BLaER1 treated with 17β-estradiol and CSF1 and Interleukin-3, amounts not matched to agents 10 nM and 100 nM (cell line): ENCODE data around the gene RNF14.

Experiments
- H3K27ac ChIP-seq, 11 experiments: shearing (Covaris generic); formaldehyde crosslinking; 2 replicates each; pipeline ENCODE4 v1.8.1; 2022
- H3K27me3 ChIP-seq, 11 experiments: shearing (Covaris generic); formaldehyde crosslinking; 2 replicates each; pipeline ENCODE4 v1.8.1; 2022
- H3K36me3 ChIP-seq, 11 experiments: shearing (Covaris generic); formaldehyde crosslinking; 2 replicates each; pipeline ENCODE4 v1.8.1; 2022
- H3K4me1 ChIP-seq, 10 experiments: shearing (Covaris generic); formaldehyde crosslinking; 2 replicates each; pipeline ENCODE4 v1.8.1; 2022
- H3K4me2 ChIP-seq, 11 experiments: shearing (Covaris generic); formaldehyde crosslinking; 2 replicates each; pipeline ENCODE4 v1.8.1; 2022
- H3K4me3 ChIP-seq, 10 experiments: shearing (Covaris generic); formaldehyde crosslinking; 2 replicates each; pipeline ENCODE4 v1.8.1; 2022
- H3K9ac ChIP-seq, 11 experiments: shearing (Covaris generic); formaldehyde crosslinking; 2 replicates each; pipeline ENCODE4 v1.8.1; 2022
- H3K9me3 ChIP-seq, 11 experiments: shearing (Covaris generic); formaldehyde crosslinking; replicated peaks in 1 of 11; 2 replicates each; pipeline ENCODE4 v1.8.1; 2022
- H4K20me1 ChIP-seq, 11 experiments: shearing (Covaris generic); formaldehyde crosslinking; 2 replicates each; pipeline ENCODE4 v1.8.1; 2022
- Cebpa-rat ChIP-seq, 11 experiments: shearing (Covaris generic); IDR thresholded peaks; 2 replicates each; pipeline ENCODE4 v1.8.1; 2022

Gene RNF14

GRCh38 chr5:141929398-141930058 lies 39.4 kb upstream of the RNF14 start:
- TF ChIP-seq Cebpa-rat (IDR thresholded peaks at IDR 0.05), result no peak
- H4K20me1 ChIP-seq, result peaks cover under 1 to 65% (median 29%) of the 10 kb centered on the region in 11 experiments; a peak in 16 of 22 replicates
- peaks cover 93 to 100% (median 96%) of the 10 kb centered on the region in 11 experiments for H3K36me3 ChIP-seq
- H3K9me3 ChIP-seq, result no peaks in the 10 kb centered on the region
- H3K27me3 ChIP-seq, result no peaks in the 10 kb centered on the region
- H3K4me1 ChIP-seq, result peaks cover 3 to 35% (median 10%) of the 10 kb centered on the region in 10 experiments
- no peak overlapping the region for H3K4me3 ChIP-seq
- no peak overlapping the region for H3K4me2 ChIP-seq
- H3K9ac ChIP-seq, result no peak overlapping the region
- H3K27ac ChIP-seq, result no peak overlapping the region

DNA sequence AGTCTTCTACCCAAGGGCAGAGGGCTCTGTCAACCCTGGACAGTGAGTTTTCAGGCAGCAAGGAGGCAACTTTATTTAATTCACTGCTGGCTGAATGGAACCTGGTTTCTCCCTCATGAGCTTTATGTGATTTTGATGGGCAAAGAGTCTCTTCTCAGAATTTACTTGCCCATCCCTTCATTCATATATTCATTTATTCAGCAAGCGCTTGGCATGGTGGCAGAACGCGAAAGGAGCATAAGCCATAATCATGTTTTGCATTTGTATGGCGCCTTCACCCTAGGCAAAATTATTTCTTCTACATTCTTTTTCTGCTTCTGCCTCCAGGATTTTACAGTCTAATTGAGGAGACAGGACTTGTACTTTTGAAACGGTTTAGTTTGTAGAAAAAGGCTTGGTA lies 37.2 kb upstream of the RNF14 start:
- no peaks in the 10 kb centered on the region for H3K9me3 ChIP-seq
- no peak overlapping the region for H3K27ac ChIP-seq
- H3K4me3 ChIP-seq, result no peak overlapping the region
- H3K4me2 ChIP-seq, result no peak overlapping the region
- peaks cover 0 to 75% (median 22%) of the 10 kb centered on the region in 11 experiments; a peak in 15 of 22 replicates for H4K20me1 ChIP-seq
- H3K27me3 ChIP-seq, result no peaks in the 10 kb centered on the region
- TF ChIP-seq Cebpa-rat (IDR thresholded peaks at IDR 0.05), result no peak
- H3K36me3 ChIP-seq, result peaks cover 98 to 100% (median 100%) of the 10 kb centered on the region in 11 experiments
- no peak overlapping the region for H3K9ac ChIP-seq
- H3K4me1 ChIP-seq, result peaks cover 0 to 18% (median 6%) of the 10 kb centered on the region in 10 experiments; a peak in 7 of 20 replicates

- Histone ChIP-seq H3K4me1 (peaks cover 0 to 9% (median 0%) of the 10 kb centered on the region in 10 experiments; a peak in 2 of 20 replicates), H4K20me1 (peaks cover 0 to 67% (median 14%) of the 10 kb centered on the region in 11 experiments; a peak in 13 of 22 replicates), H3K9ac (no peak overlapping the region), H3K4me3 (no peak overlapping the region), H3K27ac (no peak overlapping the region), H3K4me2 (no peak overlapping the region), H3K36me3 (peaks cover 96 to 100% (median 99%) of the 10 kb centered on the region in 11 experiments), H3K9me3 (no peaks in the 10 kb centered on the region), H3K27me3 (no peaks in the 10 kb centered on the region)
- no peak for TF ChIP-seq Cebpa-rat (IDR thresholded peaks at IDR 0.05)
These were observed 35.8 kb upstream of the RNF14 start for GRCh38 chr5:141933151-141933550.

DNA sequence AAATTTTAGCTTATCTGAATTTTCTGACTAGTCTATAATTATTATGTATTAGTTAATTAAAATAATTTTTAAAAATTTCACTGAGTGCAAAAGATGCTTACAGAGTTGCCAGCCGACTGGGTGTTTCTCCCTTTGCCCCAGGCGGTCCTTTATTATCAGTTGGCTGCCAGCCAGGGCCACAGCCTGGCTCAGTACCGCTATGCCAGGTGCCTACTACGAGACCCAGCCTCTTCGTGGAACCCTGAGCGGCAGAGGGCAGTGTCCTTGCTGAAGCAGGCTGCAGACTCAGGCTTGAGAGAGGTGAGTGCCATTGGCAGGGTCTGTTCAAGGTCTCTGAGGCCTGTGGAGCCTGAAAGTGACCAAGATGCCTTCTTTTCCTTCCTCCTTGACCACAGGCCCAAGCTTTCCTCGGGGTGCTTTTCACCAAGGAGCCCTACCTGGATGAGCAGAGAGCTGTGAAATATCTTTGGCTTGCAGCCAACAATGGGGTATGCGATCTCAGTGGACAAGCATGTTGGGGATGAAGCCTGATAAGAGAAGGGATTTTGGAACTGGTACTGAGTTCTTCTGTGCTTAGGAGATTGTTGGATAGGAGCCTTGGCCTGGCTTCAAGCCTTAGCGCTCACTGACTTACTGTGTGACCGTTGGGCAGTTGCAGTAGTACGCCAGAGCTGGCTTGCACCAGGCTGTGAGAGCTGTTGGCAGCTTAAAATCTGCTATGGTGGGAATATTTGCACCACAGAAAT lies 34.6 kb upstream of the RNF14 start:
- no peak for TF ChIP-seq Cebpa-rat (IDR thresholded peaks at IDR 0.05)
- no peak overlapping the region for H3K27ac ChIP-seq
- H3K9ac ChIP-seq, result no peak overlapping the region
- peaks cover 0 to 69% (median 16%) of the 10 kb centered on the region in 11 experiments; a peak in 12 of 22 replicates for H4K20me1 ChIP-seq
- H3K36me3 ChIP-seq, result peaks cover 96 to 100% (median 99%) of the 10 kb centered on the region in 11 experiments
- no peaks in the 10 kb centered on the region for H3K9me3 ChIP-seq
- no peak overlapping the region for H3K4me2 ChIP-seq
- H3K4me3 ChIP-seq, result no peak overlapping the region
- H3K4me1 ChIP-seq, result peaks cover 0 to 20% (median 0%) of the 10 kb centered on the region in 10 experiments; a peak in 5 of 20 replicates
- H3K27me3 ChIP-seq, result no peaks in the 10 kb centered on the region

- Histone ChIP-seq H3K9ac (no peak overlapping the region), H3K4me2 (no peak overlapping the region), H3K9me3 (no peaks in the 10 kb centered on the region), H3K27ac (no peak overlapping the region), H3K36me3 (peaks cover 90 to 100% (median 98%) of the 10 kb centered on the region in 11 experiments), H4K20me1 (peaks cover 0 to 57% (median 14%) of the 10 kb centered on the region in 11 experiments; a peak in 12 of 22 replicates), H3K27me3 (no peaks in the 10 kb centered on the region), H3K4me1 (peaks cover 4 to 32% (median 6%) of the 10 kb centered on the region in 10 experiments), H3K4me3 (no peak overlapping the region)
- TF ChIP-seq Cebpa-rat (IDR thresholded peaks at IDR 0.05), result no peak
These were observed 33.4 kb upstream of the RNF14 start for GRCh38 chr5:141935538-141935937.

DNA sequence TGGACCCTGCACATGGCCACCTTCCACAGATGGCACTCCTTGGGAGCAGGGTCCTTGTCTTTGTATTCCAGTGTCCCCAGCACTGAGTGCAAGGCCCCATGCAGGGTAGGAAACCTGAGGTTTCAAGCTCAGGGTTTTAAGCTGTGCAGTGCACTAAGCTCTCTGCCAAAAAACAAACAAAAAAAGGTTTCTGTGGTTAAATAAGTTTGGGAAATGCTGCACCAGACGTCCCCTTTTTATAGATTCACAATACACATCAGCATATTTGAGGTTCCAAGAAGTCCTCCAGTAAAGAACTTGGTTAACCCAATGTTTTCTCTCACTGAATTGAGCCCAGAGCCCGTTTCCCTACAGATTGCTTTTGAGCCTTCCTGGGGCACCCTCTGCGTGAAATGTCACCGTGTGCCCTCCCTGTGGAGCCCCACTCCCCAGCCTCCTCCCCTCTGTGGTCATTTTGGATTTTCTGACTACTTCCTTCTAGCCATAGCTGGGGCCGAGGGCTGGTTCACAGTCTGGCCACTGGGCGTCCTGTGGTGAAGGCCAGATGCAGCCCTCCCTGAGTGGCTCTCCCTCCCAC lies 28.1 kb upstream of the RNF14 start:
- Histone ChIP-seq H3K9ac (peak overlapping the region in 4 of 11 experiments; percentile 1 to 71 (median 44); a peak in 5 of 22 replicates), H3K4me2 (peak overlapping the region; percentile 11 to 93 (median 64); a peak in 21 of 22 replicates), H3K9me3 (no peaks in the 10 kb centered on the region), H3K36me3 (peaks cover 38 to 52% (median 47%) of the 10 kb centered on the region in 11 experiments), H3K27me3 (no peaks in the 10 kb centered on the region), H3K27ac (peak overlapping the region in 6 of 11 experiments; percentile 9 to 73 (median 64); a peak in 10 of 22 replicates), H3K4me1 (peaks cover 27 to 84% (median 34%) of the 10 kb centered on the region in 10 experiments), H3K4me3 (peak overlapping the region in 1 of 10 experiments; percentile 22; a peak in 1 of 20 replicates), H4K20me1 (peaks cover 0 to 22% (median 5%) of the 10 kb centered on the region in 11 experiments; a peak in 8 of 22 replicates)
- TF ChIP-seq Cebpa-rat (IDR thresholded peaks at IDR 0.05), result no peak

DNA sequence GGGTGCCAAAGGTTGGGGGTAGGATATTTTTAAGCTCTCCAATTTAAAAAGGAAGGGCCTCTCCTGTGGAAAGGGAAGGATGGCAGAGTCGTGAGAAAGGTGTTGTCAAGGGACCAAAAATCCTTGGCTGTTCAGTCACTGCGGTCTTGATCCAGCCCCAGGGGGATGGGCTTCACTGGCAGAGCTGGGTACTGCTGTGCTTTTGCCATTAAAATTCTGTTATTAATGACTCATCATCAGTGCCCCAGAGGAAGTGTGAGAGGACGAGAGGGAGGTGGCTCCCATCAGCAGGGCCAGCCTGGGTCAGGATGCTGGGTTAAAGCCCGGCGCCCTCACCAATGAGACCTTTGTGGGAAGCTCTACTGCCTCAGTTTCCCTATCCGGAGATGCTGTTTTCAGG lies 27.6 kb upstream of the RNF14 start:
- Histone ChIP-seq H3K9ac (peak overlapping the region in 4 of 11 experiments; percentile 1 to 71 (median 44); a peak in 4 of 22 replicates), H3K27ac (peak overlapping the region in 6 of 11 experiments; percentile 9 to 73 (median 64); a peak in 10 of 22 replicates), H3K36me3 (peaks cover 33 to 47% (median 42%) of the 10 kb centered on the region in 11 experiments), H3K27me3 (no peaks in the 10 kb centered on the region), H3K4me3 (no peak overlapping the region), H3K4me2 (peak overlapping the region; percentile 11 to 93 (median 64); a peak in 21 of 22 replicates), H3K9me3 (no peaks in the 10 kb centered on the region), H4K20me1 (peaks cover 0 to 16% (median 5%) of the 10 kb centered on the region in 11 experiments; a peak in 7 of 22 replicates), H3K4me1 (peaks cover 27 to 88% (median 39%) of the 10 kb centered on the region in 10 experiments)
- TF ChIP-seq Cebpa-rat (IDR thresholded peaks at IDR 0.05), result no peak

DNA sequence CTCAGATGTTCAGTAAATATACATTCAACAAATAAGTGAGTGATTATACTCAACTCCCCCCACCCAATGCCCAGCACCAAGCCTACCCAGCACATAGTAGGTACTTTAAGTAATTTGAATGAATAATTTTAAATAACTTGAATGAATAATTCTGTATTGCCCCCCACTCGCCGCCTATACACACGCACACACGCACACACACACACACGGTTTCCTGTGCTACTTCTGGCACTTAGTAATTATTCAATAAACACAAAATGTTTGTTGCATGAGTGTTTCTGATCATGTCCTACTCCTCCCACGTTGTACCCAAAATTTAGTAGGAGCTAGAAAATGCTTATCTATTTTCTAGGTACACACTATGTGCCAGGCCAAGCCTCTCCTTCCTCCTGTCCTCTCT lies 27.1 kb upstream of the RNF14 start:
- no peak overlapping the region for H3K4me3 ChIP-seq
- H3K9me3 ChIP-seq, result no peaks in the 10 kb centered on the region
- no peaks in the 10 kb centered on the region for H3K27me3 ChIP-seq
- H3K27ac ChIP-seq, result peak overlapping the region in 5 of 11 experiments; percentile 3 to 73 (median 70); a peak in 4 of 22 replicates
- peaks cover 27 to 88% (median 41%) of the 10 kb centered on the region in 10 experiments for H3K4me1 ChIP-seq
- peaks cover 28 to 42% (median 37%) of the 10 kb centered on the region in 11 experiments for H3K36me3 ChIP-seq
- no peak for TF ChIP-seq Cebpa-rat (IDR thresholded peaks at IDR 0.05)
- peak overlapping the region; percentile 51 to 93 (median 64) for H3K4me2 ChIP-seq
- peaks cover 0 to 12% (median 5%) of the 10 kb centered on the region in 11 experiments; a peak in 7 of 22 replicates for H4K20me1 ChIP-seq
- peak overlapping the region in 4 of 11 experiments; percentile 16 to 71 (median 26); a peak in 2 of 22 replicates for H3K9ac ChIP-seq
